GM10266 (cell line): ENCODE results near the gene RUFY4.

ENCODE experiments used
- DNase-seq: peaks from one replicate; pipeline ENCODE4 v3.0.0; 2012; ENCODE audit errors: extremely low spot score
- CTCF ChIP-seq: IDR thresholded peaks from 2 replicates; pipeline ENCODE4 v1.5.1; 2012; ENCODE audit warnings: mild to moderate bottlenecking, low read depth; ENCODE audit not compliant: control insufficient read depth, insufficient read depth; ENCODE audit errors: missing control alignments

RUFY4 gene

GRCh38 chr2:218065239-218066006 is 3.6 kb upstream of the RUFY4 start:
- no peak for TF ChIP-seq CTCF
- no peak for DNase-seq

GRCh38 chr2:218066926-218067515 is 2.0 kb upstream of the RUFY4 start:
- no peak for TF ChIP-seq CTCF
- DNase-seq = no peak

GRCh38 chr2:218067523-218067922 is 1.5 kb upstream of the RUFY4 start:
- TF ChIP-seq CTCF = no peak
- DNase-seq = no peak

GRCh38 chr2:218069606-218070300 is 700 bp downstream of the RUFY4 start:
- DNase-seq = no peak
- TF ChIP-seq CTCF = no peak

- TF ChIP-seq CTCF = no peak
- DNase-seq = no peak
These were observed 1.5 kb downstream of the RUFY4 start for GRCh38 chr2:218070587-218070986.

- TF ChIP-seq CTCF = no peak
- no peak for DNase-seq
These were observed 2.3 kb downstream of the RUFY4 start for GRCh38 chr2:218071218-218071937.
